ENCODE data around the gene HMOX2.

DNA sequence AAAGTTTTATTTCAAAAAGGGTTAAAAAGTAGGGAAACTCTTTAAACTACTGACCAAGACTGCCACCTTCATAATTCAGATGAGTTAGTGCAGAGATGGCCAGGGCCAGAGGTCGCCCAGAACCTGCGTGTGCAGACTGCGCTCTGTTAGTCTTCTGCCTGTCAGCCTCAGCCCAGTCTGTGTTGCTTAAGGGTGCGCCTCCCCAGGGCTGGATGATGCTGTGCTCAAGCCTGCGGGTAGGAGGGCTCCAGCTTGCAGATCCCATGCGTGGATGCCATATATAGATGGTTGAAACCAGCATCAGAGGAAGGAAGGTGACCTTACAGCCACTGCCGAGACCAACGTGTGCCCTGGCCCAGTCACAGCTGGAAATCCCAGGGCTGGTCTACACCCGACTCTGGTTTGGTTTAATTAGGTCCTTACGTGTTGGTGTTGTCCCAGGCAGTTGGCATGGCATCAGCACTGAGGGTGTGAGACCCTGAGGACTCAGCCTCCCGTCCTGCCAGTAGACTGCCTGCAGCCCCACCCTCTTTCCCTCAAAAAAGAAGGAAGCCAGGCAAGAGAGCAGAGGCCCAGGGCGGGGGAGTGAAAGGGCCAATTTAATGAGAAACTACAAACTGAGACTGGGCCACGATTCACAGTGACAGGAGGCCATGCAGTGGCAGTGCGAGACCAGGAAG is 34.7 kb downstream of the HMOX2 start:
- TF ChIP-seq EP300 (IDR thresholded peaks at IDR 0.05; ENCODE audit: borderline replicate concordance) (no peak), CEBPB (IDR thresholded peaks at IDR 0.05) (no peak)

Measured in Ishikawa (cell line).